ENCODE measurements around the gene OSBPL6.

DNA sequence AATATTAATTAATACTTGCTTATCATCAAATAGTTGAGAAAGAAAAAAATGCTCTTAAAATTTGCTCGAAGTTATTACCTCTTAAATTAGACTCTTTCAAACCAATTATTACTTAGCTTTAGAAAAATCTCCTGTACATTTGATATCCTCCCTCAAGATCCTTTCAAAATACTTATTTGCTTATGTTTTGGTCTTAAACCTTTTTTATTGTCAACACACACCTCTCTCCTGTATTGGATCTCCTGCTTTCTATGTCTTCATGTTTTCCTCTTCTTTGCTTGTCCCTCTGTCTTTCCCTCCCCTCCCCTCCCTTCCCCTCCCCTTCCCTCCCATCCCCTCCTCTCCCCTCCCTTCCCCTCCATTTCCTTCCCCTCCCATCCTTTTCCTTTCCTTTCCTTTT lies 14.0 kb downstream of the OSBPL6 start:
- TF ChIP-seq, protein P1, sequence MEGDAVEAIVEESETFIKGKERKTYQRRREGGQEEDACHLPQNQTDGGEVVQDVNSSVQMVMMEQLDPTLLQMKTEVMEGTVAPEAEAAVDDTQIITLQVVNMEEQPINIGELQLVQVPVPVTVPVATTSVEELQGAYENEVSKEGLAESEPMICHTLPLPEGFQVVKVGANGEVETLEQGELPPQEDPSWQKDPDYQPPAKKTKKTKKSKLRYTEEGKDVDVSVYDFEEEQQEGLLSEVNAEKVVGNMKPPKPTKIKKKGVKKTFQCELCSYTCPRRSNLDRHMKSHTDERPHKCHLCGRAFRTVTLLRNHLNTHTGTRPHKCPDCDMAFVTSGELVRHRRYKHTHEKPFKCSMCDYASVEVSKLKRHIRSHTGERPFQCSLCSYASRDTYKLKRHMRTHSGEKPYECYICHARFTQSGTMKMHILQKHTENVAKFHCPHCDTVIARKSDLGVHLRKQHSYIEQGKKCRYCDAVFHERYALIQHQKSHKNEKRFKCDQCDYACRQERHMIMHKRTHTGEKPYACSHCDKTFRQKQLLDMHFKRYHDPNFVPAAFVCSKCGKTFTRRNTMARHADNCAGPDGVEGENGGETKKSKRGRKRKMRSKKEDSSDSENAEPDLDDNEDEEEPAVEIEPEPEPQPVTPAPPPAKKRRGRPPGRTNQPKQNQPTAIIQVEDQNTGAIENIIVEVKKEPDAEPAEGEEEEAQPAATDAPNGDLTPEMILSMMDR (IDR thresholded peaks at IDR 0.05): no peak
- TF ChIP-seq POLR2A (IDR thresholded peaks at IDR 0.05): no peak
